Left lobe of liver (tissue), 2 donors: ENCODE data around the gene ANXA10. TPM values are rescaled to one million over a fixed set of nuclear protein-coding genes. Genes with fewer than 3 reads are reported as not detected.
"Not testable (repeated sequence)": the region's sequence is repeated elsewhere in the genome, so short reads cannot be mapped to it uniquely, and the experiment has no call there.

Source experiments
- ATAC-seq: fragments of 200-7000 bp; cut with Tn5 transposase; one replicate; pipeline ENCODE4 v1.9.1; 2020; ENCODE audit warnings: mild to moderate bottlenecking, moderate library complexity
- DNase-seq: peaks from one replicate; pipeline ENCODE4 v3.0.0-alpha.2; 2020; ENCODE audit warnings: low spot score
- total RNA-seq: library from RNA; stranded (reverse); gene quantifications from one replicate; pipeline ENCODE4 v1.2.1, GENCODE V29; 2021
- donor health status: DM: no; HTN: no; CAD: no; lungs with moderate emphysema.
- donor health status: DM: no; HTN: yes; CAD: no.

ANXA10 gene
- total RNA-seq, 1 donor from 2014 or later = 32.0 TPM

DNA sequence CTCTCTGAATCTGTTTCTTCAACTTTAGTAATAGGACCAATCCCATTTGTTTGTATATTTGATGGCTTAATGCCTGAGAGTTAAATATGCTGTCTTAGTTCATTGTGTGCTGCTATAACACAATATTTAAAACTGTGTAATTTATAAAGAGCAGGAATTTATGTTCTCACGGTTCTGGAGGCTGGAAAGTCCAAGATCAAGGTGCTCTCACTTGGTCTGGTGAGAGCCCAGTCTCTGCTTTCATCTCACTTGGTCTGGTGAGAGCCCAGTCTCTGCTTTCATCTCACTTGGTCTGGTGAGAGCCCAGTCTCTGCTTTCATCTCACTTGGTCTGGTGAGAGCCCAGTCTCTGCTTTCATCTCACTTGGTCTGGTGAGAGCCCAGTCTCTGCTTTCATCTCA, 20.7 kb downstream of the ANXA10 start:
- ATAC-seq, DNase-seq: not testable (repeated sequence)

DNA sequence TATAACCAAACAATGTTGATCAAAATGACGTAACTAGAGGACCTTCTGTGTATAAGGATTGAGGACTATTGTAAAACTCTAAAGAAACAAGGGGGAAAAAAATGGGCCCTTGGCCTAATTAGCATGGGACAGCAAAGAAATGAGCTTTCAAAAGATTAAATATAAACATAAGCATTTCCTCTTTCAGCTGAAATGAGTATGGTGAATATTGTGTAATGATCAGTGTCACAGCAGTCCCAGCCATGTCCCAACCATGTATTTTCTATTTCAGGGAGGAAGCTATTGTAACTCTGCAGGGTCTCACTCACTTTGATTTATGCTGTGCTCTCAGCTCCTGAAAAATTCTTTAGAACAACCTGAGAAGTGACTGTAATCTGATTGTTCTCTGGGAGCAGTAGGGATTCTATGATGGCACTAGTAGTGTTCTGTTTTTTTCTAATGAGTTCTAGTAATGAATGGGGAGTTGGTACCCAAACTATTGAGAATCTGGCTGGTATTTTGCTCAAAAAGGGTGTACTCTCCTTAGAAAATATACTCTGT, 25.8 kb downstream of the ANXA10 start:
- ATAC-seq = no peak
- no peak for DNase-seq

DNA sequence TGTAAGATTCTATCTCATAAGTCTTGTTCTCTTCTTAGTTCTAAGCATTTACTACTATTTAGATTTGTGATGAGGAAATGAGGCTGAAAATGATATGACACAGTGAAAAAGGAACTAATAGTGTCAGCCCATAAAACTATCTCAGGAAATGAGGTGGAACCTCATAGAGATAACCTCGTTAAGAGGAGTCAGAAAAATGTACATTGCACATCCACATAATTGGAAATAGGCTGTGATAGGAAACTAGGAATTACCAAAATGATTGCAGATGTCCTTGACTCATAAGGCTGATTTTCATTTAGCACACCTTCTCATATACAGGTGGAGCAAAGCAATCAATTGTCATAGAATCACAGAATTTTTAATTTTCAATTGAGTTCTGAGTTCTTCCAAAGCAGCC, 26.8 kb downstream of the ANXA10 start:
- DNase-seq (no peak), ATAC-seq (no peak)

- no peak for ATAC-seq
- no peak for DNase-seq
Measured at GRCh38 chr4:168119890-168120289, 27.6 kb downstream of the ANXA10 start.

- ATAC-seq (no peak), DNase-seq (no peak)
Measured at GRCh38 chr4:168120811-168121210, 28.5 kb downstream of the ANXA10 start.

GRCh38 chr4:168124008-168124641, 31.8 kb downstream of the ANXA10 start:
- ATAC-seq (no peak), DNase-seq (no peak)

DNA sequence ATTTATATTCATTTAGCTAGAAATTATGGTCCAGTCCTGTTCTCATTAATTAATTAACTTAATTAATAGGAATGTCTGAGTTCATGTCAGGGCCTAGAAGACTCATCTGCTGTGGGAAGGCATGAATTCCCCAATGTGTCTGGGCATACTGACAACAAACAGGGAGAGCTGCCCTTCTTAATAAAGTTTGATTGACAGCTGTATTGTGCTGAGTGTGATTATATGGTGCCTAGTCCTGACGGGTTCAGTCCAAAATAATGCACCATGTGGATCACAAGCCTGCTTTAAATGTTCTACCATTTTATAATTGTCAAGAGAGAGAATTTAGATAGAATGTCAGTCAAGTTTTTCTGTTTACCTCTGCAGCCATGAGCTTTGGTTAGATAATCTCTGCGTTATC, 34.6 kb downstream of the ANXA10 start:
- ATAC-seq = no peak
- no peak for DNase-seq

DNA sequence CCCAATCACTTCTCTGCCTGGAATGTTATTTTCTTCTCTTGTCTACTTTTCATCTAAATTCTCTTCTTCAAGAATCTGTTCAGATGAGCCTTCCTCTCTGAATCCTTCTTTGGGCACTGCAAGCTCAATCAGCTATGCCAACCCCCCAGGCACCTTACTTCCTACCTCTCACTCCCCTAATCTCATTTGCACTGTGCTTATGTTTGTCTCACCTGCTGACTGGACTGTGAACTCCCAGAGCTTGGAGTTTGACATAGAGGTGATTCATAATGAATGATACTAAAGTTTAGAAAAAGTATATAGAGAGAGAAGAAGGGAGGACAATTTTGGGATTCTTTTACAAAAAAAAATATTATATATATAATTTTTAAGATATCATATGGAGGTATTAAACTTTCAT, 36.3 kb downstream of the ANXA10 start:
- DNase-seq (no peak), ATAC-seq (no peak)

GRCh38 chr4:168129046-168129772, 36.9 kb downstream of the ANXA10 start:
- DNase-seq = no peak
- ATAC-seq = no peak

- ATAC-seq = no peak
- DNase-seq = no peak
Measured at GRCh38 chr4:168129802-168130201, 37.5 kb downstream of the ANXA10 start.

DNA sequence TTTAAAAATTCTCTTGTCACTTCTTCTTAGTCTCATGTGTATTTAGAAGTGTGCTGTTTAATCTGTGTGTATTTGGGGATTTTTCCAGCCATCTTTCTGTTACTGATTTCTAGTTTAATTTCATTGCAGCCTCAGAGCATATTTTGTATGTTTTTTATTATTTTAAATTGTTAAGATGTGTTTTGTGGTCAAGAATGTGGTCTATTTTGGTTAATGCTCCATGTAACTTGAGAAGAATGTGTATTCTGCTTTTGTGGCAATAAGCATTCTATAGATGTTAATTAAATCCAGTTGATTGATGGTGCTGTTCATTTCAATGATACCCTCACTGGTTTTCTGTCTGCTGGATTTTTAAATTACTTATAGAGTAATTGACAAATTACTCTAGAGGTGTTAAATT, 38.9 kb downstream of the ANXA10 start:
- DNase-seq (no peak), ATAC-seq (no peak)

DNA sequence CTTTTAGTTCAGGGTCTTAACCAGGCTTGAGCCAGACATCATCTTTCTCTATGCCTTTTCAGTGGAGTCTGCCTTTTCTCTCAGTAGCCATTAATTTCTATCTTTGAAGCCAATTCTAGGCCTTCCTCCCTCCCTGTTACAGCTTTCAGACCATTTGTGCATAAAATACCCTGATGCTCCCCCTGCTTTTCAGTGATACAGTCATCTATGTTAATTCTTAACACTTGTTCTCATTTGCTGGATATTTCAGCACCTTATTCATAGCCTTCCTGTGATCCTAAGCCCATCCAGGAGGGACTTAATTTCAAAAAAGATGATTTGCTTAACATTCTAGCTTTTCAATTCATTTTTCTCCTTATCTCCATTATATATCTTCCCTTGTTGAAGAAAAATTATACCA, 42.3 kb downstream of the ANXA10 start:
- DNase-seq (no peak), ATAC-seq (no peak)

DNA sequence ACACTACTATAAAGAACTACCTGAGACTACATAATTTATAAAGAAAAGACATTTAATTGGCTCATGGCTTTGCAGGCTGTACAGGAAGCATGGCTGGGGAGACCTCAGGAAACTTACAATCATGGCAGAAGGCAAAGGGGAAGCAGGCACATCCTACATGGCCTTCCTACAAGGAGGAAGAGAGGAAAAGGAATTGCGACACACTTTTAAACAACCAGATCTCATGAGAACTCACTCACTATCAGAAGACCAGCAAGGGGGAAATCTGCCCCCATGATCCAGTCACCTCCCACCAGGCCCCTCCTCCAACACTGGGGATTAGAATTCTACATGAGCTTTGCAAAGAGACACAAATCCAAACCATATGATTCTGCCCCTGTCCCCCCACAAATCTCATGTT, 43.5 kb downstream of the ANXA10 start:
- not testable (repeated sequence) for ATAC-seq, DNase-seq

GRCh38 chr4:168137695-168138094, 45.4 kb downstream of the ANXA10 start:
- not testable (repeated sequence) for DNase-seq, ATAC-seq

DNA sequence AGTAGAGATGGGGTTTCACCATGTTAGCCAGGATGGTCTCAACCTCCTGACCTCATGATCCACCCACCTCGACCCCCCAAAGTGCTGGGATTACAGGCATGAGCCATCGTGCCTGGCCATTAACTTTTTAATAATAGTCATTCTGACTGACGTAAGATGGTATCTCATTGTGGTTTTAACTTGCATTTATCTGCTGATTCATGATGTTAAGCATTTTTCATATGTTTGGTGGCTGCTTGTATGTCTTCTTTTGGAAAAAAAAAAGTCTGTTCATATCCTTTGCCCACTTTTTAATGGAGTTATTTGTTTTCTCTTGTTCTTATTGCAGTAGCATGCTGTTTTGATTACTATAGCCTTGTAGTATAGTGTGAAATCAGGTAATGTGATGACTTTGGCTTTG, 45.8 kb downstream of the ANXA10 start:
- no peak for ATAC-seq
- DNase-seq = no peak

- no peak for DNase-seq
- no peak for ATAC-seq
Measured at GRCh38 chr4:168139336-168139735, 47.0 kb downstream of the ANXA10 start.

DNA sequence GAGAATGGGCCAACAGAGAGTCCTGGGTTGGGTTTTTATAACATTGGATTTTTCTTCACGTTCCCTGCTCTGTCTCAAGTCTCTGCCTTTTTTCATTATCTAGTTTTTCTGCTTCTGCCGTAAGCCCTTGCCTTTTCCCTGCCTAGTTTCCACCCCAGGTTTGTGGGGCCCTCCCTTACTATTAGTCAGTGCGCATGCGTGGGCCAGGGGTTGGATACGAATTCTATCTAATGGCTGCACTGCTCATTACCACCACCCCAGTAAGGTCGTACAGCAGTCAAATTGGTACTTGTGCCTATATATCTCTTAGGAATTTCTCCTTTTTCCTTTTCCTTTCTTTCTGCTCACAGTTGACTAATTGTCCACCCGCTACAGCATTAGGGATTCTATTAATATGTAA, 49.4 kb downstream of the ANXA10 start:
- ATAC-seq = no peak
- DNase-seq = no peak

- no peak for ATAC-seq
Measured at GRCh38 chr4:168143601-168144000, 51.3 kb downstream of the ANXA10 start.

DNA sequence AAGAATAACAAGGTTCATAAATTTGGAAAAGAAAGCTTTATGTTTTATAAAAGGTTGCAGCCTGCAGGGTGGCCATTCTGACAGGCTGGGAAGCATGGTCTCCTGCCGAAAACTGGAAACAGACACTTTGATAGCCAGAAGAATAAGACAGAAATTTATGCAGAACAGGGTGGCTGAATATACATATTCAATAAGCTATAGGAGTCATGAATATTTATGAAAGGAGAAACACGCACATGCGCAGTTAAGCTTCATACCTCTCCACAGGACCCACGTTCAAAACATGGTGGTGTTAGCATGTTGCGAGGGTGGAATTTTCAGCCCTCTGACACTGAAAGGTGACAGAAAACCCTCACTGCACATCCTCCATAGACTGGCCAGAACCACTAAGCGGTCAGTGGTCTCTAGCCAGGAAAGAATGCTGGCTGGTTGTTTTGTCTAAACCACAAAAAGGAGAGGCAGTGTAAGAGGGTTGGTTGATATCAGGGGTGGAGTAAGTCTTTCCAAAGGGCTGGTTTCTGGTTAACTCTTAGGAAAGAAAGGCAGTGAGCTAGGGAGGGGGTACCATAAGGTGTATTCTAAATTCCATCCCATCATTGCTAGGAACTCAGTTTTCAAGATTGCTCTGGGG, 58.2 kb downstream of the ANXA10 start:
- ATAC-seq (no peak), DNase-seq (no peak)

More at GRCh38 chr4:168143601-168144000, 51.3 kb downstream of the ANXA10 start:
- DNase-seq = no peak

DNA sequence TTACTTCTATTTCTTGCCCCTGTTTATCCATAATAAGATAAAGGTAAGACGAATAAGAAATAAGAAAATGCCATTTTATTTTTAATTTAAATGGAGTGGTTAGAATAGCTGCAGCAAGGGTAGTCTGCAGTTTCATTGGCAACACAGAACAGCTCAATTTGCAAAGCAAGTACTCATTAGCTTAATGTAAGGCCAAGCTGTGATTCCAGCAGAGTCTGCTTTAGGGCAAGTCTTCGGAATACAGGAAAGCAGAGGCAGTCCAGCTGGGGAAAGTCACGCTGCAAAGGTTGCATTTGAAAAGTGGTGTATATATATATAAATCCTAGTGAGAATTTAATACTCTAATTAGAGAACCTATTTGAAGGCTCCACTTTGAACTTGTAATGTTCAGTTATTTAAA, 59.0 kb downstream of the ANXA10 start:
- no peak for DNase-seq
- no peak for ATAC-seq

GRCh38 chr4:168152837-168153500, 60.6 kb downstream of the ANXA10 start:
- DNase-seq = no peak
- no peak for ATAC-seq
